ENCODE measurements around the gene FAM53A.

DNA sequence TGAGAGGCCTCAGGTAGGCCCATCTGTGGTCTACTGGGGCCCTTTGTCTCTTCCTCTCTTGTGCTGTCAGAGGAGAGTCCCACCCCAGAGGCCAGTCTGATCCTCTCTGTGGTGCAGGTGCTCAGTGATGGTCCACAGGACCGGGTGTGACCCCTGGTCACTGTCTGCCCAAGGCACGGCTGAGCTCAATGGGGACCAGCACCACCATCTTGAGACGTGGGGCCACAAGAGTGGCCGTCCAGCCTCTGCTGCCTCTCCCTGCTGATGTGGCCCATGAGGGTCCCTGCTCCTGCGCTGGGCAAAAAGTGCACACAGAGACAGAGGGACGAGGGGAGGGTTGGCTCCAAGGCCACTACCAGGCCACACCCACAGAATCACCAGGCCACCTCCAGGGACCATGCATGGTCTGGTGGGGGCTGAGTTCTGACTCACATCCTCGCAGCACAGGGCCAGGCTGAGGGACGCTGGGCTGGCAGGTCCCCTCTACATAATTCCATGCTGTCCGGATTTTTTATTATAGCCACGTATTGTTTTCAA lies 88.3 kb downstream of the FAM53A start:
- TF ChIP-seq, protein P1, sequence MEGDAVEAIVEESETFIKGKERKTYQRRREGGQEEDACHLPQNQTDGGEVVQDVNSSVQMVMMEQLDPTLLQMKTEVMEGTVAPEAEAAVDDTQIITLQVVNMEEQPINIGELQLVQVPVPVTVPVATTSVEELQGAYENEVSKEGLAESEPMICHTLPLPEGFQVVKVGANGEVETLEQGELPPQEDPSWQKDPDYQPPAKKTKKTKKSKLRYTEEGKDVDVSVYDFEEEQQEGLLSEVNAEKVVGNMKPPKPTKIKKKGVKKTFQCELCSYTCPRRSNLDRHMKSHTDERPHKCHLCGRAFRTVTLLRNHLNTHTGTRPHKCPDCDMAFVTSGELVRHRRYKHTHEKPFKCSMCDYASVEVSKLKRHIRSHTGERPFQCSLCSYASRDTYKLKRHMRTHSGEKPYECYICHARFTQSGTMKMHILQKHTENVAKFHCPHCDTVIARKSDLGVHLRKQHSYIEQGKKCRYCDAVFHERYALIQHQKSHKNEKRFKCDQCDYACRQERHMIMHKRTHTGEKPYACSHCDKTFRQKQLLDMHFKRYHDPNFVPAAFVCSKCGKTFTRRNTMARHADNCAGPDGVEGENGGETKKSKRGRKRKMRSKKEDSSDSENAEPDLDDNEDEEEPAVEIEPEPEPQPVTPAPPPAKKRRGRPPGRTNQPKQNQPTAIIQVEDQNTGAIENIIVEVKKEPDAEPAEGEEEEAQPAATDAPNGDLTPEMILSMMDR (IDR thresholded peaks at IDR 0.05; ENCODE audit: low read depth, low read length, missing input control) = no peak
- TF ChIP-seq RXRA (IDR thresholded peaks at IDR 0.05) (no peak), GABPA (IDR thresholded peaks at IDR 0.05 in 1 of 2, conservative IDR thresholded peaks at IDR 0.05 in 1 of 2) (no peak), TAF1 (conservative IDR thresholded peaks at IDR 0.05) (no peak), HNF4G (IDR thresholded peaks at IDR 0.05) (no peak), EGR1 (IDR thresholded peaks at IDR 0.05; ENCODE audit: low read depth in 2 of 2) (no peak)
